ENCODE results near the gene FKBP5. TPM values are rescaled to one million over a fixed set of nuclear protein-coding genes. Genes with fewer than 3 reads are reported as not detected.

FKBP5 gene
- total and polyA plus RNA-seq, 9 of the 15 experiments (the other 6 are each of a cell fraction or from before 2014, with no cell fraction given): 32.7 to 151 (median 75.0) TPM

DNA sequence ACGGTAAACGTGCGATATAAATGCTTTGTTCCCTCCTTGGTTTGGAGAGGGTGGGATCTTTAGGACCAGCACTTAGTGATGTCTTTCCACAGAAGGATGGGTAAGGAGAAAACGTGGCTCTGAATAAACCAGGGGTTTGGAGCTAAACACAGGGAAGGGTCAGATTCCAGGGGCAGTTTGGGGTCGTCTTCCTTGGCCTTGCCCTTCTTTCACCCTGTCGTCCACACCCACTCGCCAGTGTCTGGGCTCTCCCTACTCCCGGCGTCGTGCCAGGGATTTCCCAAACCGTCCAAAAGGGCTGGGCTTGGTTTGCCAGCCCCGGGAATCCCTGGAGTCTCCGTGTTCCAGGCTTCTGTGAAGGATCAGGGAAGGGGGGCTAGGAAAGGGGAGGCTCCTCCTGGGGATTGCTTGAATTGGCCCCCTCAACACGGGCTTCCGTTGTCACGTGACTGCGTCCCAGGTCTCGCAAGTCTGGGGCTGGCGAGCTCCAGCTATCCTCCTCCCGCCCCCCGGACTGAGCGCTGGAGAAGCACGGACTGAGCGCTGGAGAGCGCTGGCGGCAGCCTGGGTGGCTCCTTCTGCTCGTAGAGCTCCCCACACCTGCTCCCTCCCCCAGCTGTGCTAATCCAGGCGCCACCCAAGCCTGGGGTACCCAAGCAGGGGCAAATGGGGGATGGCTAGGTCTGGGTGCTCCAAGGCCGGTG, 38.7 kb upstream of the FKBP5 start (continued):
- TF ChIP-seq, protein P1, sequence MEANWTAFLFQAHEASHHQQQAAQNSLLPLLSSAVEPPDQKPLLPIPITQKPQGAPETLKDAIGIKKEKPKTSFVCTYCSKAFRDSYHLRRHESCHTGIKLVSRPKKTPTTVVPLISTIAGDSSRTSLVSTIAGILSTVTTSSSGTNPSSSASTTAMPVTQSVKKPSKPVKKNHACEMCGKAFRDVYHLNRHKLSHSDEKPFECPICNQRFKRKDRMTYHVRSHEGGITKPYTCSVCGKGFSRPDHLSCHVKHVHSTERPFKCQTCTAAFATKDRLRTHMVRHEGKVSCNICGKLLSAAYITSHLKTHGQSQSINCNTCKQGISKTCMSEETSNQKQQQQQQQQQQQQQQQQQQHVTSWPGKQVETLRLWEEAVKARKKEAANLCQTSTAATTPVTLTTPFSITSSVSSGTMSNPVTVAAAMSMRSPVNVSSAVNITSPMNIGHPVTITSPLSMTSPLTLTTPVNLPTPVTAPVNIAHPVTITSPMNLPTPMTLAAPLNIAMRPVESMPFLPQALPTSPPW (CRISPR knock-in tag; IDR thresholded peaks at IDR 0.05): no peak
- TF ChIP-seq TAF7 (tag; IDR thresholded peaks at IDR 0.05) (no peak), ZBTB1 (CRISPR knock-in tag; IDR thresholded peaks at IDR 0.05; ENCODE audit: borderline replicate concordance, low read depth) (no peak)
- TF ChIP-seq, protein P2, sequence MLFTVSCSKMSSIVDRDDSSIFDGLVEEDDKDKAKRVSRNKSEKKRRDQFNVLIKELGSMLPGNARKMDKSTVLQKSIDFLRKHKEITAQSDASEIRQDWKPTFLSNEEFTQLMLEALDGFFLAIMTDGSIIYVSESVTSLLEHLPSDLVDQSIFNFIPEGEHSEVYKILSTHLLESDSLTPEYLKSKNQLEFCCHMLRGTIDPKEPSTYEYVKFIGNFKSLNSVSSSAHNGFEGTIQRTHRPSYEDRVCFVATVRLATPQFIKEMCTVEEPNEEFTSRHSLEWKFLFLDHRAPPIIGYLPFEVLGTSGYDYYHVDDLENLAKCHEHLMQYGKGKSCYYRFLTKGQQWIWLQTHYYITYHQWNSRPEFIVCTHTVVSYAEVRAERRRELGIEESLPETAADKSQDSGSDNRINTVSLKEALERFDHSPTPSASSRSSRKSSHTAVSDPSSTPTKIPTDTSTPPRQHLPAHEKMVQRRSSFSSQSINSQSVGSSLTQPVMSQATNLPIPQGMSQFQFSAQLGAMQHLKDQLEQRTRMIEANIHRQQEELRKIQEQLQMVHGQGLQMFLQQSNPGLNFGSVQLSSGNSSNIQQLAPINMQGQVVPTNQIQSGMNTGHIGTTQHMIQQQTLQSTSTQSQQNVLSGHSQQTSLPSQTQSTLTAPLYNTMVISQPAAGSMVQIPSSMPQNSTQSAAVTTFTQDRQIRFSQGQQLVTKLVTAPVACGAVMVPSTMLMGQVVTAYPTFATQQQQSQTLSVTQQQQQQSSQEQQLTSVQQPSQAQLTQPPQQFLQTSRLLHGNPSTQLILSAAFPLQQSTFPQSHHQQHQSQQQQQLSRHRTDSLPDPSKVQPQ (CRISPR knock-in tag; IDR thresholded peaks at IDR 0.05; ENCODE audit: borderline replicate concordance): no peak
- TF ChIP-seq, protein P3, sequence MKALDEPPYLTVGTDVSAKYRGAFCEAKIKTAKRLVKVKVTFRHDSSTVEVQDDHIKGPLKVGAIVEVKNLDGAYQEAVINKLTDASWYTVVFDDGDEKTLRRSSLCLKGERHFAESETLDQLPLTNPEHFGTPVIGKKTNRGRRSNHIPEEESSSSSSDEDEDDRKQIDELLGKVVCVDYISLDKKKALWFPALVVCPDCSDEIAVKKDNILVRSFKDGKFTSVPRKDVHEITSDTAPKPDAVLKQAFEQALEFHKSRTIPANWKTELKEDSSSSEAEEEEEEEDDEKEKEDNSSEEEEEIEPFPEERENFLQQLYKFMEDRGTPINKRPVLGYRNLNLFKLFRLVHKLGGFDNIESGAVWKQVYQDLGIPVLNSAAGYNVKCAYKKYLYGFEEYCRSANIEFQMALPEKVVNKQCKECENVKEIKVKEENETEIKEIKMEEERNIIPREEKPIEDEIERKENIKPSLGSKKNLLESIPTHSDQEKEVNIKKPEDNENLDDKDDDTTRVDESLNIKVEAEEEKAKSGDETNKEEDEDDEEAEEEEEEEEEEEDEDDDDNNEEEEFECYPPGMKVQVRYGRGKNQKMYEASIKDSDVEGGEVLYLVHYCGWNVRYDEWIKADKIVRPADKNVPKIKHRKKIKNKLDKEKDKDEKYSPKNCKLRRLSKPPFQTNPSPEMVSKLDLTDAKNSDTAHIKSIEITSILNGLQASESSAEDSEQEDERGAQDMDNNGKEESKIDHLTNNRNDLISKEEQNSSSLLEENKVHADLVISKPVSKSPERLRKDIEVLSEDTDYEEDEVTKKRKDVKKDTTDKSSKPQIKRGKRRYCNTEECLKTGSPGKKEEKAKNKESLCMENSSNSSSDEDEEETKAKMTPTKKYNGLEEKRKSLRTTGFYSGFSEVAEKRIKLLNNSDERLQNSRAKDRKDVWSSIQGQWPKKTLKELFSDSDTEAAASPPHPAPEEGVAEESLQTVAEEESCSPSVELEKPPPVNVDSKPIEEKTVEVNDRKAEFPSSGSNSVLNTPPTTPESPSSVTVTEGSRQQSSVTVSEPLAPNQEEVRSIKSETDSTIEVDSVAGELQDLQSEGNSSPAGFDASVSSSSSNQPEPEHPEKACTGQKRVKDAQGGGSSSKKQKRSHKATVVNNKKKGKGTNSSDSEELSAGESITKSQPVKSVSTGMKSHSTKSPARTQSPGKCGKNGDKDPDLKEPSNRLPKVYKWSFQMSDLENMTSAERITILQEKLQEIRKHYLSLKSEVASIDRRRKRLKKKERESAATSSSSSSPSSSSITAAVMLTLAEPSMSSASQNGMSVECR (CRISPR knock-in tag; IDR thresholded peaks at IDR 0.05): no peak
- TF ChIP-seq, protein P4, sequence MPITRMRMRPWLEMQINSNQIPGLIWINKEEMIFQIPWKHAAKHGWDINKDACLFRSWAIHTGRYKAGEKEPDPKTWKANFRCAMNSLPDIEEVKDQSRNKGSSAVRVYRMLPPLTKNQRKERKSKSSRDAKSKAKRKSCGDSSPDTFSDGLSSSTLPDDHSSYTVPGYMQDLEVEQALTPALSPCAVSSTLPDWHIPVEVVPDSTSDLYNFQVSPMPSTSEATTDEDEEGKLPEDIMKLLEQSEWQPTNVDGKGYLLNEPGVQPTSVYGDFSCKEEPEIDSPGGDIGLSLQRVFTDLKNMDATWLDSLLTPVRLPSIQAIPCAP (CRISPR knock-in tag; IDR thresholded peaks at IDR 0.05; ENCODE audit: borderline replicate concordance): no peak
- TF ChIP-seq, protein P5, sequence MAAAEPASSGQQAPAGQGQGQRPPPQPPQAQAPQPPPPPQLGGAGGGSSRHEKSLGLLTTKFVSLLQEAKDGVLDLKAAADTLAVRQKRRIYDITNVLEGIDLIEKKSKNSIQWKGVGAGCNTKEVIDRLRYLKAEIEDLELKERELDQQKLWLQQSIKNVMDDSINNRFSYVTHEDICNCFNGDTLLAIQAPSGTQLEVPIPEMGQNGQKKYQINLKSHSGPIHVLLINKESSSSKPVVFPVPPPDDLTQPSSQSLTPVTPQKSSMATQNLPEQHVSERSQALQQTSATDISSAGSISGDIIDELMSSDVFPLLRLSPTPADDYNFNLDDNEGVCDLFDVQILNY (CRISPR knock-in tag; IDR thresholded peaks at IDR 0.05): no peak
